Measurements from ENCODE around the gene SMIM11.
"Not testable (repeated sequence)": the region's sequence is repeated elsewhere in the genome, so short reads cannot be mapped to it uniquely, and the experiment has no call there.

Gene SMIM11

DNA sequence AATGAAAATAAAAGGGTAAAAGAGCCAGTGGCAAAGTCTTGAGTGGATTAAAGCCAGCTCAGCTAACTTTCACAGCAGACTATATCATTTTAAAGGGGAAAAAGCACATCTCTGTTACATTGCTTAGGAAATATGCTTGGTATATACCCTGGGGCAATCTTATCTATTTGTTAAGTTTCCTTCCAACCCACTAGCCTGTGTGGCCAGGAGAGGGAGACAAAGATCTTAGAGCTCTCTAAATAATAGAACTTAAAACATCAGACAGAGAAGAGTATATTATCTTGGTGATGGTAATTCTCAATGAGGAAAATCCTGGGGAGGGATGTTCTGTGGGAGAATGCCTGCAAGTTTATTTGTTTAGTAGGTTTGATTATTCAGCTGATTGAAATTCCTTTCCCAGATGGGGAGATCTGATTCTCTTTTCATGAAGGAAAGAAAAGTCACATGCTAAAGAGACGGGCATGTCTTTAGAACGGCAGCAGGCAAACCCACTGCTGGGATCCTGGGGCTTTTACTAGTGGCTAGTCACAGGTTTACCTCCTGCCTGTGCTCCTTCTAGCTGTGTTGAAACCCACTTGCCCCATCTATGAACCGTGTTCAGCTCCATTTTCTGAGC is 7.9 kb upstream of the SMIM11 start:
- TF ChIP-seq, protein P1, sequence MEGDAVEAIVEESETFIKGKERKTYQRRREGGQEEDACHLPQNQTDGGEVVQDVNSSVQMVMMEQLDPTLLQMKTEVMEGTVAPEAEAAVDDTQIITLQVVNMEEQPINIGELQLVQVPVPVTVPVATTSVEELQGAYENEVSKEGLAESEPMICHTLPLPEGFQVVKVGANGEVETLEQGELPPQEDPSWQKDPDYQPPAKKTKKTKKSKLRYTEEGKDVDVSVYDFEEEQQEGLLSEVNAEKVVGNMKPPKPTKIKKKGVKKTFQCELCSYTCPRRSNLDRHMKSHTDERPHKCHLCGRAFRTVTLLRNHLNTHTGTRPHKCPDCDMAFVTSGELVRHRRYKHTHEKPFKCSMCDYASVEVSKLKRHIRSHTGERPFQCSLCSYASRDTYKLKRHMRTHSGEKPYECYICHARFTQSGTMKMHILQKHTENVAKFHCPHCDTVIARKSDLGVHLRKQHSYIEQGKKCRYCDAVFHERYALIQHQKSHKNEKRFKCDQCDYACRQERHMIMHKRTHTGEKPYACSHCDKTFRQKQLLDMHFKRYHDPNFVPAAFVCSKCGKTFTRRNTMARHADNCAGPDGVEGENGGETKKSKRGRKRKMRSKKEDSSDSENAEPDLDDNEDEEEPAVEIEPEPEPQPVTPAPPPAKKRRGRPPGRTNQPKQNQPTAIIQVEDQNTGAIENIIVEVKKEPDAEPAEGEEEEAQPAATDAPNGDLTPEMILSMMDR (conservative IDR thresholded peaks at IDR 0.05; ENCODE audit: control insufficient read depth, insufficient read depth, low read depth, low read length), result peak; percentile 86
- DNase-seq (ENCODE audit: low read depth), result peak; percentile 67
- no peak overlapping the region for H3K4me3 ChIP-seq (ENCODE audit: control insufficient read depth, low read depth, low read length)

DNA sequence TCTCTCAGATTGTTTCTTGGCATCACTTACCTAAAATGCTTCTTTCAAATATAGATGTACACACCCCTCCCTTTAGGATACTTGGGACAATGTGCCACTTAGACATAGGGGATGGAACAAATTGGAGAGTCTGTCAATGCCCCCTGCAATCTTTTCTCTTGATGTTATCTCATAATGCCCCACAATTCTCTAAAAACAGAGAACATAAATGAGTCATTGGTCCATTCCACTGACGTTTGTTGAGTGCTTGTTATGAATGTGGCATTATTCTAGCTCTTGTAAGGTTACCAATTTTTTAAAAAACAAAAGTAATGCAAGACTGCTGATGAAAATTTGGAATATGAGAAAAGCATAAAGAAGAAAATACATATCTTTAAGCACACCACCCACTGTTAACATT is 5.6 kb upstream of the SMIM11 start:
- no peak for DNase-seq (ENCODE audit: low read depth)
- TF ChIP-seq, protein P1 (conservative IDR thresholded peaks at IDR 0.05; ENCODE audit: control insufficient read depth, insufficient read depth, low read depth, low read length), result no peak
- no peak overlapping the region for H3K4me3 ChIP-seq (ENCODE audit: control insufficient read depth, low read depth, low read length)

DNA sequence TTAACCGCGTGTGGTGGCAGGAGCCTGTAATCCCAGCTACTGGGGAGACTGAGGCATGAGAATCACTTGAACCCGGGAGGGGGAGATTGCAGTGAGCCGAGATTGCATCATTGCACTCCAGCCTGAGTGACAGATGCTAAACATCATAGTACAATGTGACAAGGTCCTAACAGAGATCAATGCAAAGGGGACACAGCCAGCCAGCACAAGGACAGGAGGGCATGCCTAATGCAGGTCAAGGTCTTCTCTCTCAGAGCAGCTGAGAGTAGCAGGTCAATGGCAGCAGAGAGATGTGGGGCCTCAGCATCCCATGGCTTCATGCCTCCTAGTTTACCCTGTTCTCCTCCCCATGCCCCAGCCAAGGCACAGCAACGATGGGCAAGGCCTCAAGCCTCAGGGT is 3.0 kb upstream of the SMIM11 start:
- TF ChIP-seq, protein P1 (conservative IDR thresholded peaks at IDR 0.05; ENCODE audit: control insufficient read depth, insufficient read depth, low read depth, low read length), result no peak
- no peak overlapping the region for H3K4me3 ChIP-seq (ENCODE audit: control insufficient read depth, low read depth, low read length)
- DNase-seq (ENCODE audit: low read depth), result no peak

DNA sequence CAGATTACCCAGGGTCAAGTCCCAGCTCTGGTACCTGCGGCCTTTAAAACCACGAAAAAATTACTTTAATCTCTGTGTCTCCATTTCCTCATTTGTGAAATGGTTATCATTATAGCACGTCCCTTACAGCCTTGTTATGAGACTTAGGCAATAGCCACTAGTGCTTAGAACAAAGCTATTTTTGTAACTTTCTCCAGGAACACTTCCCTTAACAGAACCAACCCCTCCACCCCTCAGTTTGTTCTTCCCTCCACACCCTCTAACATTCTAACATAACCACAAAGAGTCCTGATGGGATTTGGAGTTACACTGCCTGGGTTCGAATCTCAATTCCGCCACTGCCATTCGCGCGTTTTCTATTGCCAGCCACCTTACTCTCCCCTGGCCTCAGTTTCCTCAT is 845 bp upstream of the SMIM11 start:
- H3K4me3 ChIP-seq (ENCODE audit: control insufficient read depth, low read depth, low read length); DNase-seq (ENCODE audit: low read depth): not testable (repeated sequence)

DNA sequence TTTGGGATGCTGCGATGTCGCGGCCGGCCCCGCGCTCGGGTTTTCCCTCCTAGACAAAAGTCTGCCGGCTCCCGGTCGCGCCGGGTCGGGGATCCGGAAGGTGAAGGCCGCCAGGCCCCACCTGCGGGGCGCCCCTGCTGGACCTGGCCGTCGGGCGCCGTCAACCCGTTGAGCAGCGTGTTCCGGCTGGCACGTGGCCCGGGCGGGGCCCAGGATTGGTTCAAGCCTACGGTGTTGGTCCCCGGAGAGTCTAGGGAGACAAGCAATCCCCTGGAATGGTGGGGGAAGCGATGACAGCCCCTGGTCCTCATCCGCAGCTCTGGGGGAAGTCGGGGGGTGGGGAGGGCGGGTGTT is 289 bp downstream of the SMIM11 start:
- H3K4me3 ChIP-seq (ENCODE audit: control insufficient read depth, low read depth, low read length); DNase-seq (ENCODE audit: low read depth): not testable (repeated sequence)

DNA sequence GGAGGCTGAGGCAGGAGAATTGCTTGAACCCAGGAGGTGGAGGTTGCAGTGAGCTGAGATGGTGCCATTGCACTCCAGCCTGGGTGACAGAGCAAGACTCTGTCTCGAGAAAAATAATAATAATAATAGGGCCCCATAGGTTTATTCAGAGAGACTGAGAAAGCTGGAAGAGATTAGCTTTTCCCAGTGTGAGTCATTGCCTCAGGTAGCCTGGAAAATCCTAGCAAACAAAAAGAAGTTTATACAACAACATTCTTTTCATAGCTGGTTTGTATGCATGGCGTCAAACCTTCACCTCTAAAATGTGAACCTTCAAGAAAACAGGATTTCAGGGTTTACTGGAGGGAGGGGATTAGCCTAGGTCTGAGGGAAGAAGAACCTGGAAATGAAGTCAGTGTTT is 7.8 kb downstream of the SMIM11 start:
- DNase-seq (ENCODE audit: low read depth); H3K4me3 ChIP-seq (ENCODE audit: control insufficient read depth, low read depth, low read length): not testable (repeated sequence)

DNA sequence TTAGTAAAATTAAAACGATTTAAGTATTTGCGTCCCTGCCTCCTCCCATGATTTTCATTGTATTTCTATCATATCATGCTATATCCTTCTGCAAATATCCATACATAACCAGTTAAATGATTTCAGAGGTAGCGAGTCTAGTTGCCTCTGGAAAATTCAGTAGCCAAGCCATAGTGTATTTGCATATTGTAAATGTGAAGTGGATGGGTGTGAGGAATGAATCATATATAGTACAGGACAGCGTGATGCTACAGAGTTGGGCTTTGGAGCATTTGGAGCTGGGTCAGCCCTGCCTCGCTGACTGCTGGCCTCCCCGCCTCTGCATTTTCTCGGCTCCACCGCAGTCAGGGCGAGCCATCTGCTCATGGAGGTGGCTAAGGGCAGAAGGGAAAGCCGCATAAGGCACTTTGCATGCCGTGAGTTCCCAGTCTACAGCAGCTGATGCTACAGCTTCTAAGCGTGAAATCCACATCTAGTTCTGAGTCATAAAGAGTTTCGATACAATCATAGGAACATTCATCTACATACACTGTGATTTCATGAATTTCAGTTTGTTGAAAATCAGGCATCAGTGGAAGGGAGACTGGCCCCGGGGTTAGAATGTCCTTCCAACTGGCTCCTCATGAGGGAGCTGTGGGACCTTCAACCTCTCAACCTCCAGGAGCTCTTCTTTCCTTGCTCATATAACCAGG is 8.6 kb downstream of the SMIM11 start:
- not testable (repeated sequence) for DNase-seq (ENCODE audit: low read depth); H3K4me3 ChIP-seq (ENCODE audit: control insufficient read depth, low read depth, low read length)

DNA sequence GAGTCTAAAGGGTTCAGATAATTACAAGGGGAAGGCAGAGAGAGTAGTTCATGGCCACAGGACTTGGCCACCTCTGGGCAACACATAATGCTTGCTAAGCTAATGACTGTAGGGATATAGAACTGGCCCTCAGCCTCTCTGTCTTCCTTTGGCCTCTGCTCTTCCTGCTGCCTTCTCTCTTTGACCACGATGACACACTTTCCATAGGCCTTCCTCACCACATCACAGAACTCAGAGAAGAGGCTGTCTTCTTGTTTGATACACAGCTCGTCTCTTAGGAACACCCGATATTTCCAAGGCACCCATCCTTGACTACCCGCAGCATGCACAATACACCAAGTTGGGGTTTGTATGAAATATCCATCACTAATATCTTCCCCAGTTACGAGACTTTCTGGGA is 25.2 kb downstream of the SMIM11 start:
- not testable (repeated sequence) for DNase-seq (ENCODE audit: low read depth); H3K4me3 ChIP-seq (ENCODE audit: control insufficient read depth, low read depth, low read length)

DNA sequence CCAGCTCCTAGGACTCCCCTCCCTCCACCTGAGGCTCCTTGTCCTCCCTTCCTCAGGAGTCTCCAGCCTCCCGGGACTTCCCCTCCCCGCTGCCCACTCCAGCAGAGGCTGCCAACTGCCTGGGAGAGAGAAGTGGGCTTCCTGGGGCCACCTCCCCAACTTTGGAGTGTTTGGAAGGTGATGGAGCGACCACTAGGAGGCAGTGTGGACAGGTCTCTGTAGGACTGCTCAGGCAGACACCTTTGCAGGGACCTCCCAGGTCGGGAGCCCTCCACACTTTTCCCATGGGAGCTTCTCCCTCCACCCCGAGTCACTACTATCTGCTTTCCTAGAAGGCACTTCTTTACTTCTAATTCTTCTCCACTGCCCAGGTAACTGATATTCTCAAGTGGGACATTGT is 29.4 kb downstream of the SMIM11 start:
- H3K4me3 ChIP-seq (ENCODE audit: control insufficient read depth, low read depth, low read length); DNase-seq (ENCODE audit: low read depth): not testable (repeated sequence)

DNA sequence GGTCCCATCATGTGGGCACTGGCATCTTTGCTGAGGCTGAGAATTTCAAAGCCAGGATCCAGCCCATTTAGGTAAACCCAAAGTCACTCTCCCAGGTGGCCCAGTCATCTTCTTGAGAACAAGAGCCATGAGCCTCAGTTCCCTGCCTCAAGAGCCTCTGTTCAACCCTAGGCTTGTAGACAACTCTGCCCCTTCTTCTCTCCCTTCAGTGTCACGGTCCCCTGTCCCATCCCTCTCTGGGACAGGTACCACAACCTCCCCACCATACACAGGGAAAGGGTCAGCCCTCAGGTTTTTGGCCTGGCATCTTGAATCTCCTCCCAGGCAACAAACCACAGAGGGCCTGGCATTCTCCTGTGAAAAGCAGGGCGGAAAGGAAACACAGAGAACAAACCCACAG is 30.4 kb downstream of the SMIM11 start:
- not testable (repeated sequence) for DNase-seq (ENCODE audit: low read depth); H3K4me3 ChIP-seq (ENCODE audit: control insufficient read depth, low read depth, low read length)

DNA sequence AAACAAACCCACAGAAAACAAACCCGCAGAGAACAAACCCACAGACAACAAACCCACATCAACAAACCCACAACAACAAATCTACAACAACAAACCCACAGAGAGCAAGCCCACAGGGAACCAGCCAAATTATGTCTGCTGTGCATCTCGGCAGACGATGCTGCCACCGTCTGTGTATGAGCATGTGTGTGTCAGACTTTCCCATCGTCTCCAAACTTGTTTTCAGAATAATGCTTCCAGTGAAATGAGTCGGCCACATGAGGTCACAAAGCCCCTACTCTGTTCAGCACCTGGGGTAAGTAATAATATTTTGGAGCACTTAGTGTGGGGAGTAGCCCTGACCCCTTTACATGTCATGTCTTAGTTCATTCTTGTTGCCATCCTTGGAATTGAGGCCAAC is 30.8 kb downstream of the SMIM11 start:
- not testable (repeated sequence) for H3K4me3 ChIP-seq (ENCODE audit: control insufficient read depth, low read depth, low read length)

DNA sequence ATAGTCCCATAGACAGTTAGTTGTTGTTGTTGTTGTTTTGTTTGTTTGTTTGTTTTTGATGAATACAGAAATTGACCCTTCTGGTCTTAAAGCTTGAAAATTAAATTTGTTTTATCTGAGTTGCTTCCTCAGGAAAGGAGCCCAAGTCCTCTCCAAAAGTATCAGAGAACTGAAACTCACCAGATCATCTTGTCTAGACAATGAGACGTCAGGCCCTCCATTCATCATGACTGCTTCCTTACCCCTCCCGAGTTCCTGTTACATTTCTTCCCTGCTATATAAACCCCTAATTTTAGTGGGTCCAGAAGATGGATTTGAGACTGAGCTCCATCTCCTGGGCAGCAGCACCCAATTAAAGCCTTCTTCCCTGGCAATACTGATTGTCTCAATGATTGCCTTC is 31.4 kb downstream of the SMIM11 start:
- not testable (repeated sequence) for DNase-seq (ENCODE audit: low read depth); H3K4me3 ChIP-seq (ENCODE audit: control insufficient read depth, low read depth, low read length)

More for the DNA sequence above, 30.8 kb downstream of the SMIM11 start:
- not testable (repeated sequence) for DNase-seq (ENCODE audit: low read depth)

DNA sequence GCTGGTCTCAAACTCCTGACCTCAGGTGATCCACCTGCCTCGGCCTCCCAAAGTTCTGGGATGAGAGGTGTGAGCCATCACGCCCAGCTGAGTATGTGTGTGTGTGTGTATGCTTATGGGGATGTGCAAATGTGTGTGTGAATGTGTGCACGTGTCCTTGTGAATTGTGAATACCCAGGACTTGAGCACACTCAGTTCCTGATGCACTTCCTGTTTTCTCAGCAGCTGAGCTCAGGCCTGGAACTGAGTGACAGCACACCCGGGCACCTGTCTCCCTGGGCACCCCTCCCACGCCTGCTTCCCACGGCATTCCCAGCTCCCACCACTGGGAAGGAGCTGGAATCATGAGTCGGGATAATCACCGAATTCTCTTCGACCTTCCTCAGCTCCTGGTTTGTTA is 32.0 kb downstream of the SMIM11 start:
- DNase-seq (ENCODE audit: low read depth); H3K4me3 ChIP-seq (ENCODE audit: control insufficient read depth, low read depth, low read length): not testable (repeated sequence)

DNA sequence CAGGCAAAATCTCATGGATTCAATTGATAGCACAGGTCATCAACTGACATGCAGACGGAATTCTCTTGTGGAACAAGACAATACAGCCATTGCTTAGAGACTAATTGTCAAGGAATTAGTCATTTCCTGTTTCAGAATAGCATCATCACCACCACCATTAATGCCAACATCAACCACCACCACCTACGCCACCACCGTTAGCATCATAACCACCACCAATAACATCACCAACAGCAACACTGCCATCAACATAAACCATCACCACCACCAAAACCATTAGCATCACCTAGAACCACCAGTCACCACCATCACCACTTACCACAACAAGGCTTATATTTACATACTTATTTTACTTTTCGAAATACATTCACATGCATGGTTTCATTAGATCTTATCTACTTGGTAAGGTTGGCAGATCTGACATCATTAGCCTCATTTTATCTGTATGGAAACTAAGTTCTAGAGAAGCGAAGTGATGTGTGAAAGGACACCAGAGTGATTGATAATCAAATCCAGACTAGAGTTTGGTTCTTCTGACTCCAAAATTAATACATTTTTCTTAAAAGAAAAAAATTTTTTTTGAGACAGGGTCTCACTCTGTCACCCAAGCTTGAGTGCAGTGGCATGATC is 42.3 kb downstream of the SMIM11 start:
- DNase-seq (ENCODE audit: low read depth); H3K4me3 ChIP-seq (ENCODE audit: control insufficient read depth, low read depth, low read length): not testable (repeated sequence)

DNA sequence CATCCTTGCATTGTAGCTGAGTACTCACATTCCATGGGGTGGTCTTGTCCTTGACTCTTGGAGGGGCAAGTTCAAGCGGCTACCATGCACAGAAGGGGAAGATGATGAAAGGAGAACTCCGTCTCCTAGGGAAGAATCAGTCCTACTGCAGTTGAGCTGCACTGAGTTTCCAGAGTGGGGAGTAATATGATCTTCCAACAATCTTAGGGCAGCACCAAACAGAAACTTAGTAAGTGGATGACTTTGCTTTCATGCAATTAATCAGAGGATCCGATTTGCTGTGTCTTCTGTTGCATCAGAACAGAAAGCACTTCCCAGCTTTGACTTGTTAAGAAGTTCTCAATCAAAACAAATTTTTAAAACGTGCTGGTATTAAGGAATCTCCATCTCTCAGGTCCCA is 48.5 kb downstream of the SMIM11 start, which contains the start of gene SMIM34:
Gene SMIM34, minus strand, starts transcription at position 147 of the 400 bp plus-strand sequence. Its CDS starts 112 bp downstream, at position 35.
- DNase-seq (ENCODE audit: low read depth); H3K4me3 ChIP-seq (ENCODE audit: control insufficient read depth, low read depth, low read length): not testable (repeated sequence)
